Gastroesophageal sphincter (tissue), 4 donors: ENCODE measurements around the gene TNFAIP6. TPM values are rescaled to one million over a fixed set of nuclear protein-coding genes. Genes with fewer than 3 reads are reported as not detected.

Experiments
- ATAC-seq: fragments of 150-250 bp; one replicate; pipeline ENCODE4 v1.9.1; 2016; ENCODE audit warnings: mild to moderate bottlenecking, moderate library complexity
- H3K27ac ChIP-seq, 4 donors: fragments of 200-600 bp; sonication (generic) in 3 of 4; 1 replicate in 3 of 4; 2 replicates in 1 of 4; pipeline ENCODE4 v1.5.1; 2016 to 2019
- H3K27me3 ChIP-seq: fragments of 200-600 bp; sonication (generic); one replicate; pipeline ENCODE4 v1.5.1; 2019
- H3K36me3 ChIP-seq, 2 donors: fragments of 200-600 bp; sonication (generic); one replicate each; pipeline ENCODE4 v1.5.1; 2019; ENCODE audit warnings: control low read depth in 1 of 2
- H3K4me1 ChIP-seq, 3 donors: fragments of 200-600 bp; sonication (generic); 1 replicate in 2 of 3; 2 replicates in 1 of 3; pipeline ENCODE4 v1.5.1; 2016 to 2019; ENCODE audit warnings: control low read depth in 2 of 3
- H3K4me3 ChIP-seq, 2 donors: fragments of 200-600 bp; sonication (generic); one replicate each; pipeline ENCODE4 v1.5.1; 2019; ENCODE audit warnings: mild to moderate bottlenecking in 1 of 2, moderate library complexity in 1 of 2
- H3K9me3 ChIP-seq, 3 donors: fragments of 200-600 bp; sonication (generic); one replicate each; pipeline ENCODE4 v1.5.1; 2017 to 2019; ENCODE audit warnings: control low read depth in 2 of 3
- EP300 ChIP-seq: sonication (generic); formaldehyde crosslinking; IDR thresholded peaks from one replicate; pipeline ENCODE4 v1.6.1; 2017; ENCODE audit warnings: antibody characterized with exemption, mild to moderate bottlenecking
- POLR2A ChIP-seq, 2 donors: fragments of 450-650 bp; IDR thresholded peaks; one replicate each; pipeline ENCODE4 v1.6.1; 2017; ENCODE audit warnings: antibody characterized with exemption in 2 of 2, mild to moderate bottlenecking in 2 of 2, moderate library complexity in 1 of 2
- POLR2AphosphoS5 ChIP-seq: sonication (generic); formaldehyde crosslinking; IDR thresholded peaks from one replicate; pipeline ENCODE4 v1.6.1; 2017; ENCODE audit warnings: antibody characterized with exemption
- WGBS, 2 donors: methylation state at CpG; one replicate each; pipeline ENCODE4 v1.1.5; 2018; ENCODE audit warnings: low coverage in 1 of 2; 5-methylcytosine and 5-hydroxymethylcytosine counted together
- total RNA-seq, 4 donors: library from RNA; depleted of rRNA; stranded (reverse); fragments of >200 nt; gene quantifications; one replicate each; pipeline ENCODE4 v1.1.0, GENCODE V29; 2016
- TF ChIP-seq, protein P1 (sequence below), 4 experiments: fragments of 200-600 bp in 2 of 4; fragments of 450-650 bp in 2 of 4; sonication (generic) in 1 of 4; IDR thresholded peaks; one replicate each; pipeline ENCODE4 v1.5.1; 2017 to 2019; ENCODE audit warnings: antibody characterized with exemption in 4 of 4, mild to moderate bottlenecking in 2 of 4, moderate library complexity in 2 of 4

Gene TNFAIP6
- total RNA-seq, 4 donors from 2014 or later = 1.1 to 12.5 (median 5.5) TPM

DNA sequence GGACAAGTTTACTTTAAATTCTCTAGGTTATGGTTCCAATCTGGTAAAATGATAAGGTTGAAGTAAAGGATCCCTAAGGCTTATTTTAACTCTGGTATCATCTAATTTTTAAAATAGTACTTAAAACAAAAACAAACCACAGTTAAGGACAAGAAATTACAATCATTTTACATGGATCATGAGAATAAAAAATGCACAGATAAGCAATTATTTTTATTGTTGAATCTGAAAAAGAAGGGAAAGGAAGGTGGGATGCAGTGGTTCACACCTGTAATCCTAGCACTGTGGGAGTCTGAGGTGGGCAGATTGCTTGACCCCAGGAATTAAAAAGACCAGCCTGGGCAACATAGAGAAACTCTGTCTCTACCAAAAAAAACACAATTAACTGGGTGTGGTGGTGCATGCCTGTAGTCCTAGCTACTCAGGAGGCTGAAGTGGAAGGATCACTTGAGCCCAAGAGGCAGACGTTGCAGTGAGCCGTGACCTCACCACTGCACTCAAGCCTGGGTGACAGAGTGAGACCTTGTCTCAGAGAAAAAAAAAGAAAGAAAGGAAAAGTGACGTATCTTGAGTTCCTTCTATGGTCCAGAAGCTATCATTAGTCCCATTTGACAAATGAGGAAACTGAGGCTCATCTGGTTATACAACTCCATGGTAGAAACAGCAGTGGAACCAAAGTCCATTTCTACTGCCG is 2.5 kb downstream of the TNFAIP6 start:
- TF ChIP-seq POLR2A (IDR thresholded peaks at IDR 0.05) (no peak), POLR2AphosphoS5 (no peak), EP300 (no peak)
- TF ChIP-seq, protein P1, sequence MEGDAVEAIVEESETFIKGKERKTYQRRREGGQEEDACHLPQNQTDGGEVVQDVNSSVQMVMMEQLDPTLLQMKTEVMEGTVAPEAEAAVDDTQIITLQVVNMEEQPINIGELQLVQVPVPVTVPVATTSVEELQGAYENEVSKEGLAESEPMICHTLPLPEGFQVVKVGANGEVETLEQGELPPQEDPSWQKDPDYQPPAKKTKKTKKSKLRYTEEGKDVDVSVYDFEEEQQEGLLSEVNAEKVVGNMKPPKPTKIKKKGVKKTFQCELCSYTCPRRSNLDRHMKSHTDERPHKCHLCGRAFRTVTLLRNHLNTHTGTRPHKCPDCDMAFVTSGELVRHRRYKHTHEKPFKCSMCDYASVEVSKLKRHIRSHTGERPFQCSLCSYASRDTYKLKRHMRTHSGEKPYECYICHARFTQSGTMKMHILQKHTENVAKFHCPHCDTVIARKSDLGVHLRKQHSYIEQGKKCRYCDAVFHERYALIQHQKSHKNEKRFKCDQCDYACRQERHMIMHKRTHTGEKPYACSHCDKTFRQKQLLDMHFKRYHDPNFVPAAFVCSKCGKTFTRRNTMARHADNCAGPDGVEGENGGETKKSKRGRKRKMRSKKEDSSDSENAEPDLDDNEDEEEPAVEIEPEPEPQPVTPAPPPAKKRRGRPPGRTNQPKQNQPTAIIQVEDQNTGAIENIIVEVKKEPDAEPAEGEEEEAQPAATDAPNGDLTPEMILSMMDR (IDR thresholded peaks at IDR 0.05) = no peak
- 83 to 100% methylated on average over 1 to 4 of the region's 4 CpGs for WGBS, 2 donors
- Histone ChIP-seq H3K4me3 (no peak overlapping the region), H3K36me3 (no peaks in the 10 kb centered on the region), H3K4me1 (no peaks in the 10 kb centered on the region), H3K9me3 (no peaks in the 10 kb centered on the region), H3K27ac (no peak overlapping the region), H3K27me3 (no peaks in the 10 kb centered on the region)
- ATAC-seq = no peak

DNA sequence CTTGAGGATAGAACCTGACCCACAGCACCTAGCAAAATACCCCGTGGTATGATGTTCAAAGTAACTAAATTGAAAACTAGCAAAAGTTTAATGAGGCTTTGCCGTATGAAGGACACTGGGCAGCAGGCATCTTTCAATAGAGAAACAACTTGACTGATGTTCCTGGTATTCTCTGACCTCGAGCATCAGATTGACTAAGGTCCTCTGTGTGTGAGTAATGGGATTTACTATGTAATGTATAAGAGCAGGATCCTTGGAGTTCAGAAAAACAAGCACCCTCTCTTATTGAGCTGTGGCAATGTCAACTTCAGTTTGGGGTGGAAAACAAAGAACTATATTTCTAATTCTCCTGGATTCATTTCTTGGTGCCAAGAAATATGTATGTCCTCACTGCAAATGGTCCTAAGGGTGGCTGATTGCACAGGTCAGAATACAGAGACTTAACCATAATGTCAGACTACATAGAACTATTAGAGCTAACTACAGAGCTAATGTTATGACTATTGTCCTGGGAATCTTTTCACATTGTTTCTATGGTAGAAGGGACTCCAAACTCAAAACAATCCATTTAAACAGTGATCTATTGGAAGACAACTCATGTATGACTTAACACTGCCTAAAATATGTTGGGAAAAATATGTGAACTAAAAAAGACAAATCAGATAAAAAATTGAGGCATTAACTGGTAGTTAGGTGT is 4.4 kb downstream of the TNFAIP6 start:
- TF ChIP-seq, protein P1 (IDR thresholded peaks at IDR 0.05) = no peak
- TF ChIP-seq EP300 (no peak), POLR2AphosphoS5 (no peak), POLR2A (IDR thresholded peaks at IDR 0.05) (no peak)
- no peak for ATAC-seq
- no peak overlapping the region for H3K4me3 ChIP-seq
- H3K9me3 ChIP-seq = no peaks in the 10 kb centered on the region
- H3K4me1 ChIP-seq = no peaks in the 10 kb centered on the region
- peak overlapping the region in 1 of 4 donors; percentile 7 for H3K27ac ChIP-seq
- no peaks in the 10 kb centered on the region for H3K36me3 ChIP-seq
- H3K27me3 ChIP-seq = no peaks in the 10 kb centered on the region
- 78 to 85% methylated on average over 3 of the region's 3 CpGs for WGBS, 2 donors

DNA sequence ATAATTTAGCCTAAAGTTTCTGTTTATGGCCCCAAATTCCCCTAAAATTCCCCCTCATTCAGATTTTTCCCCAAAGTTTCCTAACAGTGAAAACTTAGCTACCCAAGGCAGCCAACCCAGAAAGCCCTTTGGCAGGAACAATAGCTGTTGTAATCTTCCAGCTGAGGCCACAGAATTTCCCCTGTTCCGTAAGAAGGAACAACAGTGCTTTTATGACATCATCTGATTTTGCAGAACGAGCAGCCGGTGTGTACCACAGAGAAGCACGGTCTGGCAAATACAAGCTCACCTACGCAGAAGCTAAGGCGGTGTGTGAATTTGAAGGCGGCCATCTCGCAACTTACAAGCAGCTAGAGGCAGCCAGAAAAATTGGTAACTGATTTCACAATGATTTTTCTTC is 6.3 kb downstream of the TNFAIP6 start:
- H3K27me3 ChIP-seq = no peaks in the 10 kb centered on the region
- WGBS, 2 donors = 61 to 77% methylated on average over 7 of the region's 8 CpGs
- no peak overlapping the region for H3K4me3 ChIP-seq
- no peaks in the 10 kb centered on the region for H3K4me1 ChIP-seq
- ATAC-seq = peak; percentile 88
- TF ChIP-seq POLR2AphosphoS5 = no peak
- TF ChIP-seq POLR2A (IDR thresholded peaks at IDR 0.05) = no peak
- TF ChIP-seq, protein P1 (IDR thresholded peaks at IDR 0.05) = no peak
- TF ChIP-seq EP300 = no peak
- H3K9me3 ChIP-seq = no peaks in the 10 kb centered on the region
- H3K27ac ChIP-seq = peak overlapping the region in 1 of 4 donors; percentile 8
- H3K36me3 ChIP-seq = no peaks in the 10 kb centered on the region

DNA sequence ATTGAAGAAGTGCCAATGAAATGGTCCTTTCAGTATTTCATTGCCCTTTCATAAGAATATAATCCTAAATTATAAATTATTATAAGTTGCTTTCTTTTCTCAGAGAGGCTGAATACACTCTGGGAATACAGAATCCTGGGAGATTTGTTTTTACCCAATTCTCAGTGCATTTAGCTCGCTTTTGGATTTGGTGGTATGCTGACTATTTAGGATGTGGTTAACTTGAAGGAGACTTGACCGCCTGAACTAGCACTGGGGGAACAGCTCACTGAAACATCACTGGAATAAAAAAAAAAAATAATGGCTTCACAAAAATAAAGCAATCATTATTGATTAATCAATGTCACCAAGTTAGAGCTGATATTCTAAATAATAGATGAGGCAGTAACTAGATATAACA is 10.2 kb downstream of the TNFAIP6 start:
- no peak for ATAC-seq
- no peaks in the 10 kb centered on the region for H3K4me1 ChIP-seq
- no peak overlapping the region for H3K4me3 ChIP-seq
- no peaks in the 10 kb centered on the region for H3K27me3 ChIP-seq
- 84 to 86% methylated on average over 1 to 2 of the region's 2 CpGs for WGBS, 2 donors
- no peaks in the 10 kb centered on the region for H3K9me3 ChIP-seq
- no peak overlapping the region for H3K27ac ChIP-seq
- TF ChIP-seq EP300 (no peak), POLR2AphosphoS5 (no peak), POLR2A (IDR thresholded peaks at IDR 0.05) (no peak)
- TF ChIP-seq, protein P1 (IDR thresholded peaks at IDR 0.05) = no peak
- H3K36me3 ChIP-seq = no peaks in the 10 kb centered on the region

DNA sequence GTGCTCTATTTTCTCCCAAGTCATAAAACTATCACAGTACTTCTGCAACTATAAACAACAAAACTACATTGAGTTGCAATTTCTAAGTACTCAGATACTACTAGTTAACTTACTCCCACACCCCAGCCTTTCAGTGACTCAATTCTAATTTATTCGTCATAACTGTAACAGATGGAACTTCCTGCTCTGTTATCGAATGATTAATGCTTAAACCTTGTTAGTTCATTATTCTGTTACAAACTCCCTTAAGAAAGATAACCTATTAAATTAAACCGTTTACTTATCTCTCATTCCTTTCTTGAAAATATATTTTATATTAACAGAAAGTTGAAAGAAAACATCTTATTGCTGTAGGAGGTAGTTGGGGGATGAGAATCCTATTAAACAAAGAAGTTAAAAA is 17.0 kb downstream of the TNFAIP6 start:
- Histone ChIP-seq H3K27ac (no peak overlapping the region), H3K36me3 (no peaks in the 10 kb centered on the region), H3K9me3 (no peaks in the 10 kb centered on the region), H3K27me3 (no peaks in the 10 kb centered on the region), H3K4me3 (no peak overlapping the region), H3K4me1 (no peaks in the 10 kb centered on the region)
- WGBS, 2 donors = 14 to 50% methylated on average over 3 of the region's 3 CpGs
- TF ChIP-seq, protein P1 (IDR thresholded peaks at IDR 0.05) = no peak
- no peak for ATAC-seq
